ENCODE results near the gene CCNDBP1. TPM values are rescaled to one million over a fixed set of nuclear protein-coding genes. Genes with fewer than 3 reads are reported as not detected.
"Not testable (repeated sequence)": the region's sequence is repeated elsewhere in the genome, so short reads cannot be mapped to it uniquely, and the experiment has no call there.

Gene CCNDBP1
- total RNA-seq, 1 donor from 2014 or later, result 44.1 TPM

DNA sequence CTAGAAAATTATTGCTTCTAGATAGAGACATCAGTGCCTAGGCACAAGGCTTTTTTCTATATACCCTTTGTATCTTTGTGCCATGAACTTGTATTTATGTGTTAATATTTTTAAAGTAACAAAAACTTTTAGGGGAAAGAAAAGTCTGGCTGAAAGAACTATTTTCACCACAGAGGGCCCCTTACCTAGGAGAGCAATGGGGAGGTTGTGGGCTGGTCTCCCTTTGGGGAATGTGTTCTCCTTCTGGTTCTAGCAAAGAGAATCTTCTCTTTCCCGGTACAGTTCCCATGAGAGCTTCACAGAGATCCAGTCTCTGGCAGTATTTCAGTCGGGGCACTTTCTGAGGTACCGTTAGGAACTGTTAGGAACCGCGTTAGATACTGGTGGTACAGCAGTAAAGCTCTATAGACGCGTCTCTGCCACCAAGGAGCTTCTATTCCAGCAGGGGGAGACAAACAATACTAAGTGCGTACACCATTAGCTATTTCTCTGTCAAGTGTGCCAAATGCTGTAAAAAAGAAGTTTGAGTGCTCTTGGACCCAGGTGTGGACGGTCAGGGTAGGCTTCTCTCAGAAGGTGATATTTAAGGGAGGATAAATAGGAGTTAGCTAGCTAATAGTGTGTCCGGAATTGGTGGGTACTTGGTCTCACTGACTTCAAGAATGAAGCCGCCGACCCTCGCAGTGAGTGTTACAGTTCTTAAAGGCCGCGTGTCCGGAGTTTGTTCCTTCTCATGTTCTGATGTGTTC is 40.2 kb downstream of the CCNDBP1 start:
- H3K4me3 Mint-ChIP-seq (ENCODE audit: low read depth), result no peak overlapping the region
- peaks cover 2% of the 10 kb centered on the region for H3K9me3 Mint-ChIP-seq (ENCODE audit: low read depth)
- H3K27me3 Mint-ChIP-seq, result peaks cover 11% of the 10 kb centered on the region
- no peak for DNase-seq (ENCODE audit: low spot score, unreplicated experiment)
- H3K4me1 Mint-ChIP-seq (ENCODE audit: low read depth), result peaks cover 4% of the 10 kb centered on the region
- TF ChIP-seq, protein P1, sequence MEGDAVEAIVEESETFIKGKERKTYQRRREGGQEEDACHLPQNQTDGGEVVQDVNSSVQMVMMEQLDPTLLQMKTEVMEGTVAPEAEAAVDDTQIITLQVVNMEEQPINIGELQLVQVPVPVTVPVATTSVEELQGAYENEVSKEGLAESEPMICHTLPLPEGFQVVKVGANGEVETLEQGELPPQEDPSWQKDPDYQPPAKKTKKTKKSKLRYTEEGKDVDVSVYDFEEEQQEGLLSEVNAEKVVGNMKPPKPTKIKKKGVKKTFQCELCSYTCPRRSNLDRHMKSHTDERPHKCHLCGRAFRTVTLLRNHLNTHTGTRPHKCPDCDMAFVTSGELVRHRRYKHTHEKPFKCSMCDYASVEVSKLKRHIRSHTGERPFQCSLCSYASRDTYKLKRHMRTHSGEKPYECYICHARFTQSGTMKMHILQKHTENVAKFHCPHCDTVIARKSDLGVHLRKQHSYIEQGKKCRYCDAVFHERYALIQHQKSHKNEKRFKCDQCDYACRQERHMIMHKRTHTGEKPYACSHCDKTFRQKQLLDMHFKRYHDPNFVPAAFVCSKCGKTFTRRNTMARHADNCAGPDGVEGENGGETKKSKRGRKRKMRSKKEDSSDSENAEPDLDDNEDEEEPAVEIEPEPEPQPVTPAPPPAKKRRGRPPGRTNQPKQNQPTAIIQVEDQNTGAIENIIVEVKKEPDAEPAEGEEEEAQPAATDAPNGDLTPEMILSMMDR (IDR thresholded peaks at IDR 0.05; ENCODE audit: unreplicated experiment), result peak; percentile 67
- no peak overlapping the region for H3K27ac Mint-ChIP-seq
- H3K36me3 Mint-ChIP-seq (ENCODE audit: insufficient read depth), result no peaks in the 10 kb centered on the region

DNA sequence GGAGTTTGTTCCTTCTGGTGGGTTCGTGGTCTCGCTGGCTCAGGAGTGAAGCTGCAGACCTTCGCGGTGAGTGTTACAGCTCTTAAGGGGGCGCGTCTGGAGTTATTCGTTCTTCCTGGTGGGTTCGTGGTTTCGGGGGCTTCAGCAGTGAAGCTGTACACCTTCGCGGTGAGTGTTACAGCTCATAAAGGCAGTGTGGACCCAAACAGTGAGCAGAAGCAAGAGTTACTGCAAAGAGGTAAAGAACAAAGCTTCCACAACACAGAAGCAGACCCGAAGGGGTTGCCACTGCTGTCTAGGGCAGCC is 40.7 kb downstream of the CCNDBP1 start:
- not testable (repeated sequence) for DNase-seq (ENCODE audit: low spot score, unreplicated experiment); H3K27ac Mint-ChIP-seq

DNA sequence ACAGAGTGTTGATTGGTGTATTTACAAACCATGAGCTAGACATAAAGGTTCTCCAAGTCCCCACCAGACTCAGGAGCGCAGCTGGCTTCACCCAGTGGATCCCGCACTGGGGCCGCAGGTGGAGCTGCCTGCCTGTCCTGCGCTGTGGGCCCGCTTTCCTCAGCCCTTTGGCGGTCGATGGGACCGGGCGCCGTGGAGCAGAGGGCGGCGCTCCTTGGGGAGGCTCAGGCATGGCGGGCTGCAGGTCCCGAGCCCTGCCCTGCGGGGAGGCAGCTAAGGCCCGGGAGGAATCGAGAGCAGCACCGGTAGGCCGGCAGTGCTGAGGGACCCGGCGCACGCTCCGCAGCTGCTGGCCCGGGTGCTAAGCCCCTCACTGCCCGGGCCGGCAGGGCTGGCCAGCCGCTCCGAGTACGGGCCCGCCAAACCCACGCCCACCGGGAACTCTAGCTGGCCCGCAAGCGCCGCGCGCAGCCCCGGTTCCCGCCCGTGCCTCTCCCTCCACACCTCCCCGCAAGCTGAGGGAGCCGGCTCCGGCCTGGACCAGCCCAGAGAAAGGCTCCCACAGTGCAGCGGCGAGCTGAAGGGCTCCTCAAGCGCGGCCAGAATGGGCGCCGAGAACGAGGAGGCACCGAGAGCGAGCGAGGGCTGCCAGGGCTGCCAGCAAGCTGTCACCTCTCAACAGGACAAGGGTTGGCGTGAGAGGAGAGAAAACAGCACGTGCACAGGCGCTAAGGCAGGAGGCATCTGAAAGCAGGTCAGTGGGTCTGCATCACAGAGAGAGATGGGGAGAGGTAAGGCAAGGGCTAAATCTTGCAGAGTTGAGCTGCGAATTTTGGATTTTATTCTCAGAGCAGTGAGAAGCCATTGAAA is 41.5 kb downstream of the CCNDBP1 start:
- Mint-ChIP-seq H3K36me3 (ENCODE audit: insufficient read depth) (no peaks in the 10 kb centered on the region), H3K4me3 (ENCODE audit: low read depth) (no peak overlapping the region), H3K27ac (no peak overlapping the region), H3K27me3 (peaks cover 11% of the 10 kb centered on the region), H3K9me3 (ENCODE audit: low read depth) (peaks cover 2% of the 10 kb centered on the region), H3K4me1 (ENCODE audit: low read depth) (no peaks in the 10 kb centered on the region)
- DNase-seq (ENCODE audit: low spot score, unreplicated experiment), result no peak
- TF ChIP-seq, protein P1 (IDR thresholded peaks at IDR 0.05; ENCODE audit: unreplicated experiment), result no peak

More for the DNA sequence above, 40.7 kb downstream of the CCNDBP1 start:
- not testable (repeated sequence) for H3K36me3 Mint-ChIP-seq (ENCODE audit: insufficient read depth); H3K4me3 Mint-ChIP-seq (ENCODE audit: low read depth); H3K4me1 Mint-ChIP-seq (ENCODE audit: low read depth); H3K9me3 Mint-ChIP-seq (ENCODE audit: low read depth)
- H3K27me3 Mint-ChIP-seq, result peaks cover 11% of the 10 kb centered on the region

DNA sequence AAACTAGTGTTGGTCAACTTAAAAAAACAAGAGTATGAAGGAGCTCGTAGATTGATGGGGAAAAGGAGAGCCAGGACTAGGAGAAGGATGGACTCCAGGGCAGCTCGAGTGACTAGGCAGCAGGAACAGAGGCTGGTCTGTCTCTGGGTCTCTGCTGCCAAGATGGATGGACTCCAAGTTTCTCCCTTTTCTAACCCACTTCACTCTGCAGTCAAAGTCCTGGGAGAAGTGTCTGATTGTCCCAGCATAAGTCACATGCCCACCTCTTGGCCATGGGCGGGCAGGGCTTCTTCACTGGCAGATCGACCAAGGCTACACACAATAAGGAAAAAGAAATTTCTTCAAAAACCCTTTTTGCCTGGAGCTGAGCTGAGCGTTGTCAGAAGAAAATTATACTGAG is 44.8 kb downstream of the CCNDBP1 start:
- Mint-ChIP-seq H3K27me3 (peaks cover 16% of the 10 kb centered on the region), H3K9me3 (ENCODE audit: low read depth) (peaks cover 2% of the 10 kb centered on the region), H3K36me3 (ENCODE audit: insufficient read depth) (no peaks in the 10 kb centered on the region), H3K27ac (no peak overlapping the region), H3K4me1 (ENCODE audit: low read depth) (no peaks in the 10 kb centered on the region), H3K4me3 (ENCODE audit: low read depth) (no peak overlapping the region)
- TF ChIP-seq, protein P1 (IDR thresholded peaks at IDR 0.05; ENCODE audit: unreplicated experiment), result no peak
- DNase-seq (ENCODE audit: low spot score, unreplicated experiment), result no peak

DNA sequence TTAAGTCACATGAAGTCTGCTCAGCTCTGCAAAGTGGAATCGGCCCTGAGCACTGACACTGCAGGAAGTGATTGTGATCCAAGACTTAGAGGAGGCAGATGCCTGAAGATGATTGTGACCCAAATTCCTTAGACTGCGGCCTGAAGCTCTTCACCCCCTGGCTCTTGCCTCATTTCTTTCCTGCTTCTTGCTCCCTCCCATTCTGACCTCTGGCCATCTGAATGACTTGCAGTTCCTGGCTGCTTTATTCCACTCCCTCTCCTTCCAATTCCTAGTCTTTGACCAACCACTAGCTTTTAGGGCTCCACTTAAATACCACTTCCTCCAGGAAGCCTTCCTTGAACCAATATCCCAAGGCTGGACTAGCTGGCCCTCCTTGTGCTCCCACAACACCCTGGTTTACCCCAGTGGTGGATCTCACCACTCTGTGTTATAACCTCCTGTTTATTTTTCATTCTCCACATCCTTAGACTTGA is 45.5 kb downstream of the CCNDBP1 start:
- H3K4me1 Mint-ChIP-seq (ENCODE audit: low read depth), result no peaks in the 10 kb centered on the region
- H3K4me3 Mint-ChIP-seq (ENCODE audit: low read depth), result no peak overlapping the region
- no peak for DNase-seq (ENCODE audit: low spot score, unreplicated experiment)
- no peaks in the 10 kb centered on the region for H3K9me3 Mint-ChIP-seq (ENCODE audit: low read depth)
- no peak overlapping the region for H3K27ac Mint-ChIP-seq
- H3K36me3 Mint-ChIP-seq (ENCODE audit: insufficient read depth), result no peaks in the 10 kb centered on the region
- H3K27me3 Mint-ChIP-seq, result peaks cover 13% of the 10 kb centered on the region
- TF ChIP-seq, protein P1 (IDR thresholded peaks at IDR 0.05; ENCODE audit: unreplicated experiment), result no peak
